Kidney glomerular epithelial cell (primary cell): ENCODE results near the gene ZNF662.
"Not testable (repeated sequence)": the region's sequence is repeated elsewhere in the genome, so short reads cannot be mapped to it uniquely, and the experiment has no call there.

ENCODE experiments used
- DNase-seq: peaks from one replicate; lab custom pipeline; 2025; lab: John Stamatoyannopoulos, UW

ZNF662 gene

GRCh38 chr3:42906070-42906847, at the start of gene ZNF662:
Gene ZNF662 (plus strand): TSS chr3:42906142. CDS start chr3:42908115, 1,973 bp downstream.
- DNase-seq = no peak

- DNase-seq = no peak
Observed at GRCh38 chr3:42856544-42856943, 49.4 kb upstream of the ZNF662 start.

GRCh38 chr3:42864321-42864950, 41.5 kb upstream of the ZNF662 start:
- DNase-seq = no peak

GRCh38 chr3:42865256-42865655, 40.7 kb upstream of the ZNF662 start:
- DNase-seq = no peak

GRCh38 chr3:42867138-42867537, 38.8 kb upstream of the ZNF662 start:
- DNase-seq = no peak

- no peak for DNase-seq
Observed at GRCh38 chr3:42868841-42869240, 37.1 kb upstream of the ZNF662 start.

GRCh38 chr3:42871592-42872196, 34.2 kb upstream of the ZNF662 start:
- DNase-seq = no peak

GRCh38 chr3:42872718-42873117, 33.2 kb upstream of the ZNF662 start:
- DNase-seq = no peak

- no peak for DNase-seq
Observed at GRCh38 chr3:42873221-42873982, 32.5 kb upstream of the ZNF662 start.

GRCh38 chr3:42874749-42875148, 31.2 kb upstream of the ZNF662 start:
- DNase-seq = no peak

GRCh38 chr3:42875325-42876151, 30.4 kb upstream of the ZNF662 start, which contains the start of gene CYP8B1:
Gene CYP8B1 (minus strand): TSS chr3:42875879. CDS start chr3:42875816, 63 bp downstream.
- DNase-seq = no peak

GRCh38 chr3:42876401-42876800, 29.5 kb upstream of the ZNF662 start:
- no peak for DNase-seq

- peak; percentile 31 for DNase-seq
Observed at GRCh38 chr3:42876940-42877720, 28.8 kb upstream of the ZNF662 start.

GRCh38 chr3:42877881-42878280, 28.1 kb upstream of the ZNF662 start:
- DNase-seq = no peak

- no peak for DNase-seq
Observed at GRCh38 chr3:42880183-42880582, 25.8 kb upstream of the ZNF662 start.

GRCh38 chr3:42880601-42881451, 25.1 kb upstream of the ZNF662 start:
- DNase-seq = peak; percentile 82

GRCh38 chr3:42883251-42883930, 22.6 kb upstream of the ZNF662 start:
- DNase-seq = not testable (repeated sequence)

GRCh38 chr3:42884324-42884723, 21.6 kb upstream of the ZNF662 start:
- DNase-seq = no peak

- DNase-seq = no peak
Observed at GRCh38 chr3:42886294-42886822, 19.6 kb upstream of the ZNF662 start.
